Activated T-cell treated with anti-CD3 and anti-CD28 coated beads for 24 hours (primary cell): ENCODE results near the gene PLAU.
"Not testable (repeated sequence)": the region's sequence is repeated elsewhere in the genome, so short reads cannot be mapped to it uniquely, and the experiment has no call there.

ENCODE experiments used
- DNase-seq: peaks from one replicate; pipeline ENCODE4 v3.0.0-alpha.2; 2020; ENCODE audit warnings: low read depth

Gene PLAU

DNA sequence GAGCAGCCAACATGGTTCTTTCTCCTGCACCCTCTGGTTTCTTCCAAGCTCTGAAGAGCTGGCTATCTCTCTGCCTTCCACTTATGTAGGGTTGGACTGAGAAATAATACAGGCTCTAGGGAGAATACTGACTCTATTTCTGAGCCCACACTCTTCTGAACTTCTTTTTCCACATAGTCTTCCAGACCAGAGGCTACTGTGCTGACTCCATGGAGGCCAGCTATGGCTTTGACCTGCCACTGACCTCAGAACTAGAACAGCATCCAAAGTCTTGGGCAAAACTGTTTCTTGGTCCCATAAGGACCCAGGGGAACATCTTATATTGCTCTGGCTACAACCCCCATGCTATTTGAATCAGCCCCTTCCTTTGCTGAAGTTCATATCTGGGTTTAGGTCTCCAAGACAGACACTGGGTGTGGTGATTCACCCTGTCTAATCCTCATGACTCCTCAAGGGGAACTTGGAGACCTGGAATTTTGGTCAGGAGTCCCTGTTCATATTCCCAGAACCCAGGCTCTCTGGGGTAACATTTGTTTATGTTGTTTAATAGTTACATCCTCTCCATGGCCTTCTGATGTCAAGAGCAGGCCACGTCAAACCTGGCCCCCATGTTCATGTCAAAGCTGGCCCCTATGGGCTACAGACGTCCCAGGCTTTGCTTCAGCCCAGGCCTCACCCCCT lies 12.1 kb upstream of the PLAU start:
- DNase-seq = no peak

DNA sequence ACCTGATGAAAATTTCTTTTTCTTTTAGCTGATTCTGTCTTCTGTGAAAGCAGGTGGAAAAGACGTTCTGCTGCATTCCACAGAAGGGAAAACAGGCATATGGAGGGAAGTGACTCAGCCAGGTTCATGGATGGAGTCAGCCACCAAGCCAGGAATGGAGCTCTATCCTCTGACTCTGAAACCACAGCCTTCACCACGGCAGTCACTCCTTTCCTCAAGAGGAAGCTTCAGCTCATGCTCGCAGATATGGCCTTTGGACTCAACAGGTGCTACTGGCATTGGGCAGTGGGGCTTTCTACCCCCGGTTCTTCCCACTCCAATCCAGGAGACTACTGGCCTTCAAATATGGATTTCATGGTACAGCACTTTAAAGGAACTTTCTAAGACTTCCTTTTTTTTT lies 11.5 kb upstream of the PLAU start:
- DNase-seq = no peak

DNA sequence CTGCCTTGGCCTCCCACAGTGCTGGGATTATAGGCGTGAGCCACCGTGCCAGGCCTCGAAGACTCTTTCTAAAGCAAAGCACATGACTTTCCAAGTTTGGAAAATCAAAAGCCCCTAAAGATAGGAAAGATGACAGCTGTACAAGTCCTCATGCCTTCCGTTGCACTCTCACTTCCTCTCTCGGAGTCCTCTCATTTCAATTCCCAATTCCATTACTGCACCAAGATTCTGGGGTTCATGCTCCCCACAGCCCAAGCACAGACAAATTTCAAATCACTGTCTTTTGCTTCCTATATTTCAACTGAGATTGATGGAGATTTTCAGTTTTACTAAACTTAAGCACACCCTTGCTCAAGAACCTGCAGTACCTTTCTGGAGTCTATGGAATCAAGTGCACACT lies 10.9 kb upstream of the PLAU start:
- no peak for DNase-seq

DNA sequence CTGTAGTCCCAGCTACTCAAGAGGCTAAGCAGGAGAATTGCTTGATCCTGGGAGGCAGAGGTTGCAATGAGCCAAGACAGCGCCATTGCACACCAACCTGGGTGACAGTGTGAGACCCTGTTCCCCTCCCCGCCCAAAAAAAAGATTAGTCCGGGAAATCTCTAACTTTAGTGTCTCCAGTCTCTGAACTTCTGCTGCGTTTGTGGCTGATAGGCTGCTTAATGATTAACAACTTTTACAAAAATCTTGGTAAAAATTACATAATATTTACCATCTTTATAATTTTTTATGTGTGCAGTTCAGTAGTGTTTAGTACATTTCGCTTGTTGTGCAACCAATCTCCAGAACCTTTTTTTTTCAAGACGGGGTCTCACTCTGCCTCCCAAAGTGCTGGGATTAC lies 9.7 kb upstream of the PLAU start:
- DNase-seq = no peak

DNA sequence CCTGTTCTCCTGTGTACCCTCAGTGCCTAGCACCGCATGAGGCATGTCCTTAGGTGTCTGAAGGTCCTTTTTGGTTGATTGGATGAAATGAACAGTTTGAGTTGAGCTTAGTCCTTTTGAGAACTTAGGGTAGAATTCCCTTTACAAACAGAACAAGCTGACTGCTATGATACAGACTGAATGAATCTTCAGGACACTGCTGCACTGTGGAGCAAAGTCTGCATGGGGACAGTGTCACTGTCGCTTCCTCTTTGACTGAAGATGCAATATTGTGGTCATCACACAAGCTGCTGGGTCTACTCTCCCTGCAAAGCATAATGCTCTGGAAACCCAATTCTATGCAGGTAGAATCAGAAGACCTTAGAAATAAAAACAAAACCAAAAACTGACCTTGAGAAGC lies 8.6 kb upstream of the PLAU start:
- DNase-seq = no peak

DNA sequence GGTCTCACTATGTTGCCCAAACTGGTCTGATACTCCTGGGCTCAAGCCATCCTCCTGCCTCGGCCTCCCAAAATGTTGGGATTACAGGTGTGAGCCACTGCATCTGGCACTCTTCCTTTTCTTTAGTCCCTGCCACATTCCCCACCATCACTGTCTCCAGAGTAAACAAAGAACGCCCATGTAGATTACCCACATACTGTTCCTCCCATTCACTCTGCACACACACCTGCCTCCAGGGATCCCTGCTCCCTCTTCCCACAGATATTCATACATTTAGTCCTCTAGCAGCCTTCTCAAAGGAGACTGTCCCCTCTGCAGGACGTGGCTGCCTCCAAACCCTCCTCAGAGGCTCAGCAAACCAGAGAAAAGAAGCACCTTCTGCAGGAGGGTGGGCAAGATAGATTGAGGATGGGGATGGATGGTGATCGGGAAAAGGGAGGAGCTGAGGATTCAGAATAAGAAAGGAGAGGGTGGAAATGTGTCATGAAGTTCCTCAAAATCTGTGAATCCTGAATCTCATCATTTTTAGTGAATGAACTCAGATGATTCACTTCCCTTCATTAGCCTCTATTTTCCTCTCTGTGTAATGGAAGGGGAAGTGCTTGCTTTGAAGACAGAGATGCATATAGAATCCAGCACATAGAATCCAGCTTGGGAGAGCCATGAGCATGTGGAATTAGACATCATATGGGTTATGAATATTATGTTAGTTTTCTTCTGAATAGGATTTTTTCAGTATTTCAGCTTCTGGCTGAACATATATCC lies 5.5 kb upstream of the PLAU start:
- no peak for DNase-seq

DNA sequence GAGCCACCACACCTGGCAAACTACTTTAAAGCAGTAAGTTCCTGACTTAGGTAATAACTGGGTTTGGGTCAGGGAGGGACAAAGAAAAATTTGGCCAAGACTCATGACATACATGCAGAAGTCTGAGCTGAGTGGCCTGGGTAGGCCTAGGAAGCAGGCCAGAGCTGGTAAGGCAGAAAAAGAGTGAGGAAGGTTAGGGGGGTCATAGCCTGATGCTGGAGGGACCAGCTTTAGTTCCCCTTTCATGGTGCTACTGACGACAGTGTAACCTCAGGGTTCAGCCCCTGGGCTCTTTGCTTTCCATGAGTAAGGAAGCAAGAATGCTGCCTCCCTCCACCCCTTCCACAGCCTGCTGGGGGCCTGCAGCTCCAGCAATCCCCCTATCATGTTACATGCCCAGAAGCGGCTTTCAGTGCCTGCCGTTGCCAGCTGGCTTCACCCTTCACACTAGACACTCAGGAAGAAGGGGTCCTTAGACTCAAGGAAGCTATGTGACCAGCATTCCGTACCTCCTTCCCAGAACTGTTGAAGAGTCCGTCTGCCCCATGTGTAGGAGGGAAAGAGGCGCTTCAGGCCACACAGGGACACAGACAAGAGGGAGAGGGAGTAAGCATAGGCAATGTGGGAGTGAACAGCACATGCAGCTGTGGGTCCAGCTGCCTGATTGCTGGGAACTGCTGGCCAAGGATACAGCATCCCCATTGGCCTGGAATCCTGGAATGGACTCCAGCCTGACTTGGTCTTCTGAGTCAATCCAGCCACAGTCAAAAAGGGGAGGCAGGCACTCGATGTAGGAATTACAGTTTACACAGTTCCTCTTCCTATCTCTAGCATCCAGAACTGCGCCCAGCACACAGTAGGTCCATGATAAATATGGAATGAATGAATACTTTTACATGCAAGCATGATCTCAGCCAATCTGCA lies 4.1 kb upstream of the PLAU start:
- DNase-seq = no peak

DNA sequence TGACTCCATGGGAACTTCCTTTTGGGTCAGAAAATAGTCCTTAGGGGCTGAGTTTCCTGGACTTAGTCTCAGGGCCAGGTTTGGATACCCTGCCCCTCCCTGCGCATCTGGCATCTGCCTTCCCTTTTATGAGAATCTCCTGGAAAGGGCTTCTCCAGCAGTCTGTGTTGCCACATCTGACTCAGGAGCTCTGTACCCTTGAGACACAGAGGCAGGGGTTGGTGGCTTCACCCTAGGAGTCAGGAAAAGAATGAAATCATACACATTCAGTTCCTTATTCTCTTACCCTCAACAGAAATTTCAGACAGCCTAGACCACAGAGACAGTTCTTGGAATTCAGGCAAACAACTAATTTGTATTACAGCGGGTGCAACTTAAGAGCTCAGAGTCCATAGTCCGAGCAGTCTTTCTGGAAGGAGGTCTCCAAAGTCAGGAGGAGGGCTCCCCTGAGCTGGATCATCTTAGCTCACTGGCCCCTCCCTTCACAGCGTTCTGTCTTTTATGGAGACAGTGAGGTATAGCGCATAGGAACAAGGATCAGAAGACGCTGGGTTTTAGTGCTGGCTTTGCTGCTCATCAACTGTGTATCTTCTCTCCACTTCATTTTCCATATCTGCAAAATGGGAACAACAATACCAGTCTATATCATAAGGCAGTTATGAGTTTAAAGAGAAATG lies 3.0 kb upstream of the PLAU start:
- no peak for DNase-seq

DNA sequence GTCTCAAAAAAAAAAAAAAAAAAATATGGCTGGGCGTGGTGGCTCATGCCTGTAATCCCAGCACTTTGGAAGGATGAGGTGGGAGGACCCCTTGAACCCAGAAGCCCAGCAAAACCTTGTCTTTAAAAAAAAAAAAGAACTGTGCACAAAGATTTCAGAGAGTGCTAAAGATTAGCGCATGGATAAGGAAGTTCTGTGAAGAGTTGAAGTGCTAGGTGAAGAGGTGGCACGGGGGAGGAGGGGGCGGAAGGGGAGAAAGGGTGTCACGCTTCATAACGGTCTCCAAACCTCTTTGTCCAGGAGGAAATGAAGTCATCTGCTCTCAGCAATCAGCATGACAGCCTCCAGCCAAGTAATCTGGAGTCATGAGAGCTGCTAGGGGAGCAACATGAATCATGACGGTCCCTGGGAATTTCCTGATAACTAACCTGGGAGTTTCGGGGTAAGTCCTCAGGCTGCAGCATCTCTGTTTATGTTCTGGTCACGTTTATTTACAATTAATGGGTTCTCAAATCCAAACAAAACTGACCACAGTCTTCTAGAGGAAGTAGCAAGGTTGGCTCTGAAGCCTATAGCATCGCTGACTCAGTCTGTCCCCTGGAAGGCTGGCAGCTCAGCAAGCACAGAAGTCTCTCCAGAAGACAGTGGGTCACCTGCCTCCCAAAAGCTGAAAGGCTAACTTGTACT lies 1.9 kb upstream of the PLAU start:
- peak; percentile 49 for DNase-seq

DNA sequence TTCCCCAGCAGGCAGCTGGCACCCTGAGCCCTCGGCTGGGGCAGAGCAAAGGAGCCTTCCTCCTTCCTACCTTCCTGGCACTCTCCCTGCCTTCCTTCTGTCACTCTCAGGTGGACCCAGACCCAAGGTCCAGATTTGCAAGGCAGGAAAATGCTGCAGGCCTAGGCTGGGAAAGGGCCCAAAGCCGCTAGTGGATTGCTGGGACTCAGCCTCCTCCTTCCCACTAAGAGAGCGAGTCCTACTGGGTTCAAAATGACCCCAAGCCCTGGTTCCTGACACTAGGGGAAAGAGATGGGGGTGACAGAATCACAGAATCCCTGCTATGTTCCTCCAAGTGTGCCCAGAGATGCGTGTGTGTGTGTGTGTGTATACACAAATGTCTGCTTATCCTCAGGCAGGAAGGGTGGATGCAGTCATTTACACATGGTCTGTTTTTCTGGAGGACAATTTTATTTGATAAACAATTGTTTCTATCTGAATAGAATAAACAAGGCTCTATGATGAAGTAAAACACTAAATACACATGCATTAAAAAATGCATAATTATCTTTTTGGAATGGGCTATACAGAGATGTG lies 1.3 kb upstream of the PLAU start:
- DNase-seq = no peak

DNA sequence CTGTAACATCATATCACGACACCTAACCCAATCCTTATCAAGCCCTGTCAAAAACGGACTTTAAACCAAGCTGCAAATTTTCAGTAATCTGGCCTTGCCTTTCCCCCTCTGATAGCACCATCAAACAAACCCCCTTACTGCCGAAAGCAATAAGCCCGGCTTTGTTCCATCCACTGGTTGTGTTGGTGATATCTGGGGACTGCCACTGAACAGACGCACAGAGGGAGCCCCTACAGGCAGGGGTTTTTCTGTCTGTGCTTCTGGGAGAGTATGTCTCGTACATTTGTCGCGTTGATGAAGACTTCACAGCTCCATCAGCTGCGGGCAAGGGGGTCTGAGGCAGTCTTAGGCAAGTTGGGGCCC lies 550 bp upstream of the PLAU start:
- no peak for DNase-seq

DNA sequence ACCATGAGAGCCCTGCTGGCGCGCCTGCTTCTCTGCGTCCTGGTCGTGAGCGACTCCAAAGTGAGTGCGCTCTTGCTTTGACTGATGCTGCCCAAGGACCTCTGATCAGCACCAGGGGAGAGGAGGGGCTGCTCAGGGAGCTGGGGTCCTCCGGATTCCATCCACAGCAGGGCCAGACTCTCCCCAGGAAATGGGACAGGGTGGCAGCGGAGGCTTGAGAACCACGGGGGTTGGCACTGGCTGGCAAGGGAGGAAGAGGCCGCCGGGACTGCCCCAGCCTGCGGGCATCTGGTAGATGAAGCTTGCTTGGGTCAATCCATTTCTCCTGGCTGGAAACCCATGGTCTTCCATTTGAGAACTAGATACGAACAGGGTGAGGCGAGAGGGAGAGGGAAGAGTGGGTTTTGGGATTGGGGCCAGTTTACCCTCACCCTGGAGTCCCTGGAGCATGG lies 647 bp downstream of the PLAU start:
- no peak for DNase-seq

DNA sequence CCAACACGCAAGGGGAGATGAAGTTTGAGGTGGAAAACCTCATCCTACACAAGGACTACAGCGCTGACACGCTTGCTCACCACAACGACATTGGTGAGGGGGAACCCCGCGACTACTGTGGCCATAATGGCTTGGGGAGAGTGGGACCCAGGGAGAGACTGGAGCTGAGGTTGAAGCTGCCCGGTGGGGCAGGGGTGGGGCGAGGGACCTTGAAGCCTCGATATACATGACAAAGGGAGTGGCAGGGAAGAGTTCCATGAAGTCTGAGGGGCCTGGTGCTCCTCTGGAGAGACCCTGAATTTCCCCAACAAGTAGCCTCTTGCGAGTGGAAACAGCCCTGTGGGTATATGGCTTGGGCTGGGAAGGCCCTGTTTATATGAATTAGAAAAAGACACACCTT lies 3.1 kb downstream of the PLAU start:
- no peak for DNase-seq

DNA sequence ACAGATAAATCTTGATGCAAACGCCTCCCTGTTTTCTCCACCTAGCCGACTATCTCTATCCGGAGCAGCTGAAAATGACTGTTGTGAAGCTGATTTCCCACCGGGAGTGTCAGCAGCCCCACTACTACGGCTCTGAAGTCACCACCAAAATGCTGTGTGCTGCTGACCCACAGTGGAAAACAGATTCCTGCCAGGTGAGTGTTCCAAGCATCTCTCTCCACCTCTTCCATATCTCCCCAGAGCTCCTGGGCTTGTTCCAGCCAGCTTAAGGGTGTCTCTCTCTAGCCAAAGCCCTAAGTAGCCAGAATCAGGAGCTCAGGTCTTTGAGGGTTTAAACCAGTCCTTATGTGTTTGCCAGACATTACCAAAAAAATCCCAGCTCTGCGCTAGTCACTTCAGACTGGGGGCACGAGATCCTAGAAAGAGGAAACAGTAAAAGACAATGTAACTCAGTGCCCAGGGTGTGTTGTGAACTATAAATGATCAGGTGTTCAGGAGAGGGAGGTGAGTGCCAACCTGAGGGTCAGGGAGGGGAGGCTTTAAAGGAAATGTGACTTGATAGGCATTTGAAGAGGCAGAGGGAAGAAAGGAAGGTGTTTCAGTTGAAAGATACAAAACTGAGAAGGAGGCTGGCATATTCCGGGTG lies 4.4 kb downstream of the PLAU start:
- no peak for DNase-seq

DNA sequence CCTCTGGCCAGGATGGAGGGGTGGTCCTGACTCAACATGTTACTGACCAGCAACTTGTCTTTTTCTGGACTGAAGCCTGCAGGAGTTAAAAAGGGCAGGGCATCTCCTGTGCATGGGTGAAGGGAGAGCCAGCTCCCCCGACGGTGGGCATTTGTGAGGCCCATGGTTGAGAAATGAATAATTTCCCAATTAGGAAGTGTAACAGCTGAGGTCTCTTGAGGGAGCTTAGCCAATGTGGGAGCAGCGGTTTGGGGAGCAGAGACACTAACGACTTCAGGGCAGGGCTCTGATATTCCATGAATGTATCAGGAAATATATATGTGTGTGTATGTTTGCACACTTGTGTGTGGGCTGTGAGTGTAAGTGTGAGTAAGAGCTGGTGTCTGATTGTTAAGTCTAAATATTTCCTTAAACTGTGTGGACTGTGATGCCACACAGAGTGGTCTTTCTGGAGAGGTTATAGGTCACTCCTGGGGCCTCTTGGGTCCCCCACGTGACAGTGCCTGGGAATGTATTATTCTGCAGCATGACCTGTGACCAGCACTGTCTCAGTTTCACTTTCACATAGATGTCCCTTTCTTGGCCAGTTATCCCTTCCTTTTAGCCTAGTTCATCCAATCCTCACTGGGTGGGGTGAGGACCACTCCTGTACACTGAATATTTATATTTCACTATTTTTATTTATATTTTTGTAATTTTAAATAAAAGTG lies 6.0 kb downstream of the PLAU start:
- no peak for DNase-seq

DNA sequence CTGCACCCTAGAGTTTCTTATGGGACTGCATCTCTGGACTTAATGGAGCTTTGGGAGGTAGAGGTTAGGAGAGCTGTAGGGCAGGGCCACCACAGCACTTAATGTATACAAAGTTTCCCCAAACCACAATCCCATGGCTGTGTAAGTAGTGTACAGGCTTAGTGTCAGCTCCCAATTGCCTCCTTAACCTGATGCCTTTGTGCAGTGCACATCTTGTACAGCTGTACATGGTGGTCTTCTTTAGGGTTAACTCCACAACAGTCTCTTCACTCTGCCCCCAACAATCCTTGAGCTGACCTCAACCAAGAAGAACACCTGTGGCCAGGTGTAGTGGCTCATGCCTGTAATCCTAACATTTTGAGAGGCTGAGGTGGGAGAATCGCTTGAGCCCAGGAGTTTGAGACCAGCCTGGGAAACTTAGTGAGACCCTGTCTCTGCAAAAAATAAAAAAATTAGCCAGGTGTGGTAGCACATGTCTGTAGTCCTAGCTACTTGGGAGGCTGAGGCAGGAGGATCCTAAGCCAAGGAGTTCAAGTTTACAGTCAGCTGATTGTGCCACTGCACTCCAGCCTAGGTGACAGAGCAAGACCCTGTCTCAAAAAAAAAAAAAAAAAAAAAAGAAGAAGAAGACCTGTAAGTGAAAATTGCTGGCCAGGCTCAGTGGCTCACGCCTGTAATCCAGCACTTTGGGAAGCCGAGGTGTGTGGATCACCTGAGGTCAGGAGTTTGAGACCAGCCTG lies 6.8 kb downstream of the PLAU start:
- no peak for DNase-seq

DNA sequence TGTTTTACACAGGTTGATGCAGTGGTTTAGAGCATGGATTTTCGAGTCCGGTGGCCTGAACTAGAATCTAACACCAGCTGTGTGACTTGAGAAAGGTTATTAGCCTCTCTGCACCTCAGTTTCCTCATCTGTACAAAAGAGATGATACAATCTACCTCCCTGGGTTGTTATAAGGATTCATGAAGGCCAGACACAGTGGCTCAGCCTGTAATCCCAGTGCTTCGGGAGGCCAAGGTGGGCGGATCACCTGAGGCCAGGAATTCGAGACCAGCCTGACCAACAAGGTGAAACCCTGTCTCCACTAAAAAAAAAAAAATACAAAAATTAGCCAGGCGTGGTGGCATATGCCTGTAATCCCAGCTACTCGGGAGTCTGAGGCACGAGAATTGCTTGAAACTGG lies 8.5 kb downstream of the PLAU start:
- not testable (repeated sequence) for DNase-seq

DNA sequence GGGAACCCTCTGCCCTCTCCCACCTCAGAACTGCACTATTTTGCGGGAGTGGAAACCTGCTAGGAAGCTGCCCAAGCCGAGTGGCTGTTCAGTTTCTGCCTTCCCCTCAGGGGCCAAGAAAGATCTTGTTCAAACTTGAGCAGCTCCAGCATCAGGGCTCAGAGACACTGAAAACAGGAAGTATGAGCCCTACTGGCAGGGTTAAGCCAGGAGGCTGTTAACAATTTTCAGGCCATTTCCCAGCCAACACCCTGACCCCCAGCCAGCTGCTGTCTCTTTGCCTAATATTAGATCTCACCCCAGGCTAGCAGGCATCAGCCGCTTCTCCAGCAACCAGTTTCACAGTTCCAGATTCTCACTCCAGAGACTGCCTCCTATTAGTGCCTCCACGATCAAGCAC lies 9.2 kb downstream of the PLAU start:
- no peak for DNase-seq
